ENCODE data around the gene FTSJ3. TPM values are rescaled to one million over a fixed set of nuclear protein-coding genes. Genes with fewer than 3 reads are reported as not detected.

The FTSJ3 gene
- total RNA-seq, 4 donors from 2014 or later = 37.8 to 64.7 (median 47.2) TPM

GRCh38 chr17:63819131-63819530 lies 8.3 kb downstream of the FTSJ3 start:
- Histone ChIP-seq H3K9me3 (no peaks in the 10 kb centered on the region), H3K27me3 (no peaks in the 10 kb centered on the region), H3K27ac (no peak overlapping the region), H3K36me3 (peaks cover 94 to 96% of the 10 kb centered on the region in 2 donors), H3K4me3 (replicated peaks in 1 of 3) (no peak overlapping the region), H3K4me1 (no peaks in the 10 kb centered on the region)
- DNase-seq = no peak
- WGBS, 2 donors = 85 to 87% methylated on average over 6 of the region's 6 CpGs
- TF ChIP-seq CTCF (IDR thresholded peaks at IDR 0.05) (no peak), POLR2A (IDR thresholded peaks at IDR 0.05) (no peak)
- intact Hi-C loops (cut with DNase I) = no loop called here

- intact Hi-C loops (cut with DNase I) = no loop called here
- Histone ChIP-seq H3K36me3 (peaks cover 94 to 96% of the 10 kb centered on the region in 2 donors), H3K4me1 (no peaks in the 10 kb centered on the region), H3K4me3 (replicated peaks in 1 of 3) (no peak overlapping the region), H3K9me3 (no peaks in the 10 kb centered on the region), H3K27me3 (no peaks in the 10 kb centered on the region), H3K27ac (no peak overlapping the region)
- no peak for DNase-seq
- WGBS, 2 donors = 97% methylated on average over 27 of the region's 27 CpGs
- TF ChIP-seq CTCF (IDR thresholded peaks at IDR 0.05) = no peak
- no peak for TF ChIP-seq POLR2A (IDR thresholded peaks at IDR 0.05)
These were observed 9.6 kb downstream of the FTSJ3 start for GRCh38 chr17:63817736-63818385.

- Histone ChIP-seq H3K27me3 (no peaks in the 10 kb centered on the region), H3K4me1 (no peaks in the 10 kb centered on the region), H3K36me3 (peaks cover 94 to 97% of the 10 kb centered on the region in 2 donors), H3K4me3 (replicated peaks in 1 of 3) (no peak overlapping the region), H3K9me3 (no peaks in the 10 kb centered on the region), H3K27ac (no peak overlapping the region)
- no peak for DNase-seq
- TF ChIP-seq POLR2A (IDR thresholded peaks at IDR 0.05) (no peak), CTCF (IDR thresholded peaks at IDR 0.05) (no peak)
- intact Hi-C loops (cut with DNase I) = no loop called here
- WGBS, 2 donors = 90 to 95% methylated on average over 4 of the region's 4 CpGs
These were observed 10.8 kb downstream of the FTSJ3 start for GRCh38 chr17:63816669-63817068.

GRCh38 chr17:63816123-63816522 lies 11.3 kb downstream of the FTSJ3 start:
- Histone ChIP-seq H3K4me3 (replicated peaks in 1 of 3) (no peak overlapping the region), H3K27ac (no peak overlapping the region), H3K36me3 (peaks cover 94 to 97% of the 10 kb centered on the region in 2 donors), H3K27me3 (no peaks in the 10 kb centered on the region), H3K9me3 (no peaks in the 10 kb centered on the region), H3K4me1 (no peaks in the 10 kb centered on the region)
- TF ChIP-seq CTCF (IDR thresholded peaks at IDR 0.05) (no peak), POLR2A (IDR thresholded peaks at IDR 0.05) (no peak)
- no peak for DNase-seq
- 89 to 94% methylated on average over 2 of the region's 2 CpGs for WGBS, 2 donors
- intact Hi-C loops (cut with DNase I) = no loop called here

GRCh38 chr17:63809970-63810369 lies 17.5 kb downstream of the FTSJ3 start:
- no peak for DNase-seq
- intact Hi-C loops (cut with DNase I) = no loop called here
- Histone ChIP-seq H3K4me3 (replicated peaks in 1 of 3) (no peak overlapping the region), H3K4me1 (no peaks in the 10 kb centered on the region), H3K27me3 (no peaks in the 10 kb centered on the region), H3K36me3 (peaks cover 90 to 93% of the 10 kb centered on the region in 2 donors), H3K9me3 (no peaks in the 10 kb centered on the region), H3K27ac (no peak overlapping the region)
- 86 to 90% methylated on average over 9 of the region's 9 CpGs for WGBS, 2 donors
- TF ChIP-seq CTCF (IDR thresholded peaks at IDR 0.05) (no peak), POLR2A (IDR thresholded peaks at IDR 0.05) (no peak)
